Measurements from ENCODE around the gene UTRN.

UTRN gene

DNA sequence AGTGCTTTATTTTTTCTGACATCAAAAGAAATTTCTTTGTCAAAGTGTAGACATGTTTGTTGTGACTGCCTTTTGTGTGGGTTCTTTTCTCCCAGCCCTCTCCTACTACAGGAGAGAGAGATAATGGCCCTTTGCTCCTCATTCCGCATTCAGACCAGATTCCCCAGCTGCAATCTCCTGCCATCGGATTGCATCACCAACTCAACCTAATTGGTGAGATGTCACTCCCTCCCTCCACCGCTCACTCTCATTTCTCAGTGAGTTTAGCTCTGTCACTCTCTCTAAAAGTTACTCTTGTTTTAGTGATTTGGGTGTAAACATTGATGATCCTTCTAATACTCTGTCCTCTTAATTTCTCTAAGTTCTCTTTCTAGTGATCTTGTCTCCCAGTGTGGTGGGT lies 22.7 kb downstream of the UTRN start:
- DNase-seq (ENCODE audit: insufficient read length, low spot score), result no peak
- FAIRE-seq, result no peak

DNA sequence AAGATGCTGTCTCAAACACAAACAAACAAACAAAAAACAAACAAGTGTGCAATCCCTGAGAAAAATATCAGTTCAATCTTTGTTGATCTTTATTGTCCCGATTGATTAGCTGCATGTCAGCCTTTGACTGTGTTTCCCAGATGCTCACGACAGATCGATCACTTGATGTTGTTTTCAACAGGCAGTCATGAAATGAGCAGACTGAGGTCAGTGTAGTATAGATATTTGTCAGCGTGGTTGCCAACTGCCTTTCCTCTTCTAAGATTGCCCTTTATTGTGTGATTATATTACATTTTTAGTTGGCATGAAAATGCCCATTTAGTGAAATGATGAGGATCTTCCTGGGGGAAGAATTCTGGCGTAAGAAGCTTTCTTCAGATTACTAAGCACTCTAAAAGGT lies 25.6 kb downstream of the UTRN start:
- DNase-seq (ENCODE audit: insufficient read length, low spot score), result no peak
- peak; percentile 47 for FAIRE-seq

- no peak for DNase-seq (ENCODE audit: insufficient read length, low spot score)
These were observed 26.2 kb downstream of the UTRN start for GRCh38 chr6:144311361-144311760.

GRCh38 chr6:144314003-144314485 lies 28.9 kb downstream of the UTRN start:
- DNase-seq (ENCODE audit: insufficient read length, low spot score) (no peak), FAIRE-seq (no peak)

More at GRCh38 chr6:144311361-144311760, 26.2 kb downstream of the UTRN start:
- peak; percentile 63 for FAIRE-seq

DNA sequence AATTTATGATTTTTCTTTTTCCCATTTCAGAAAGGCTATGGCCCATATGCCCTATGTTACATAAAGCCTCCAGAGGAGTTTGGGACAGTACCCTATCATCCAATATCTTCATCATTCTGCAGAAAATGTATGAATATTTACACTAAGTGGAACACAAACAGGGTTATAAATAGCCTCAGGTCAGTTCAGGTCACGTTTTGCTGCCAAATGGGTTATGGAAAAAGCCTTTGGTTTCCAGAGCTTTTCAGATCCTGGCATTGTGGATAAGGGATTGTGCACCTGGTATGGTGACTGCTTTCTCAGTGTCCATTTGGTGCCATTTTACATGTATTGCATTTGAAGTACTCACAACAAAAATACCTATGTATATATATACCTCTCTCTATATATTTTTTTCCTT lies 29.4 kb downstream of the UTRN start:
- DNase-seq (ENCODE audit: insufficient read length, low spot score) (no peak), FAIRE-seq (peak; percentile 66)

GRCh38 chr6:144315226-144315980 lies 30.3 kb downstream of the UTRN start:
- FAIRE-seq (no peak), DNase-seq (ENCODE audit: insufficient read length, low spot score) (no peak)

DNA sequence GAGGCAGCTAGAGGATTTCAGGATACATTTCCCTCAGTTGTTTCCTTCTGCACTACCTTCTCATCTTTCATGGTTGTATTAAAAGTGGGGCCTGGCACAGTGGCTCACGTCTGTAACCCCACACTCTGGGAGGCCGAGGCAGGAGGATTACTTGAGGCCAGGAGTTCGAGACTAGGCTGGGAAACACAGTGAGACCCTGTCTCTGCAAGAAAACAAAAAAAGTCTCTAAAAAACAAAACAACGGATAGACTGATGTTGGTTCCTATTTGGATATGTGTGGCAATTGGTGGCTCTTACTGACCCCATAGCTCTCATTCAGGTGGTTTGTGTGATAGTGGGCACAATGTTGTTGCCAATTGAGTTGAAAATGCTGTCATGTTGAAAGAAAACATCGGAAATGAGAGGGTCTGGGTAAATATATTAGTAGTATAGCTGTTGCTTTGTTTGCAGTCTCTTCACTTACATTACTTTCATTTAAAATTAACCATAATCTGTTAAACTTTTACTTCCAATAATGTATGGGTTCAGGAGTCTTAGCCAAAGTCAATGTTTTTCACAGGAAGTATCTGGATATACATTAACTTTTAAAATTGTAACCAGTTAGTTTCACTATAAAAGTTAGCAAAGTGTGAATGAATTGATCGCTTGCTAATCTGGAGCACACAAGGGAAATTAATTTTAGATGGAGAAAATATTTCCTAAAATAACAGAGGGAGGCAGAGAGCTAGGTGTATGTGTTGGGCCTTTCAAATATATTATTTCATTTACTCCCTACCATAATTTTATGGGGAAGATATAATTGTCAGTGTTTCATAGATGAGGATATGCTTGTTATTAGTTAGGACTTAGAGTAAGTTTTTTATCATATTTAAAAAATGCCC lies 31.1 kb downstream of the UTRN start:
- DNase-seq (ENCODE audit: insufficient read length, low spot score) (no peak), FAIRE-seq (peak; percentile 91)

- DNase-seq (ENCODE audit: insufficient read length, low spot score) (no peak), FAIRE-seq (peak; percentile 51)
These were observed 31.7 kb downstream of the UTRN start for GRCh38 chr6:144316862-144317195.

DNA sequence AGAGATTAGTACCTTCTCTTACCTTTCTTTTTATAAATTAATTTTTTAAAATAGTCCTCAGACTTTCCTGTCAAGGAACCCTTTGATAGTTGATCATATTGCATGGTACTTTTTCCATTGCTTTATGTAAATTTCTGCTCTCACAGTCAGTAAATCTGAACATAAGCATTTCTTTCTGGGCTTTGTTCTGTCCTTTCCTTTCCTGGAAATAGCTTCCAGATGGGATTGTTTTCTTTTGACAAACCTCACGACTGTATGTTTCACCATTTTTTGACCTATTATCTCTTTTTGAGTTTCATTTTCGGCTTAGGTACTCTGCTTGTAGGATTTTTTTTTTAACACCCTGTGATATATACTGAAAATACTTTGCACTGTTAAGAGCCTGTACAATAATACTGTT lies 32.6 kb downstream of the UTRN start:
- peak; percentile 47 for FAIRE-seq
- DNase-seq (ENCODE audit: insufficient read length, low spot score), result no peak

- FAIRE-seq, result no peak
These were observed 34.1 kb downstream of the UTRN start for GRCh38 chr6:144319211-144319610.

DNA sequence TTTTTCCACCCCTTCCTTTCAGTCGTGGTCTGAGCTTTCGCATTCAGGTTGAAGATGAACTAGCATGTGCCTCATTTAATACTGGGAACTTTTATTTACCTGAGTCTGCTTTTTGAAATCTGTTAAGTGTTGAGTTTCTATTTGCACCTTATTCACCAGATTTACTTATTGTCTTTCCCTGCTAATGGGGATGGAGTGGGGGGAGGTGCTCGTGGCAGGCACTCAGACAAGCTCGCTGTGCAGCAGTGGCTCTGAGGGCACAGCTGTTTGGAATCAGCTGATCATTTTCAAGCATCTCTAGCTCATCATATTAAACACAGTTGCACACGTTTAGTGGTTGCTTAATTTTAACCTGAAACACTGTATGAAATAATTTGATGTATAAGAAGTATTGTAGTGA lies 35.6 kb downstream of the UTRN start:
- DNase-seq (ENCODE audit: insufficient read length, low spot score) (no peak), FAIRE-seq (no peak)

More at GRCh38 chr6:144319211-144319610, 34.1 kb downstream of the UTRN start:
- no peak for DNase-seq (ENCODE audit: insufficient read length, low spot score)

GRCh38 chr6:144321839-144322591 lies 36.9 kb downstream of the UTRN start:
- DNase-seq (ENCODE audit: insufficient read length, low spot score), result no peak

GRCh38 chr6:144325232-144325631 lies 40.1 kb downstream of the UTRN start:
- no peak for FAIRE-seq
- no peak for DNase-seq (ENCODE audit: insufficient read length, low spot score)

More at GRCh38 chr6:144321839-144322591, 36.9 kb downstream of the UTRN start:
- no peak for FAIRE-seq

DNA sequence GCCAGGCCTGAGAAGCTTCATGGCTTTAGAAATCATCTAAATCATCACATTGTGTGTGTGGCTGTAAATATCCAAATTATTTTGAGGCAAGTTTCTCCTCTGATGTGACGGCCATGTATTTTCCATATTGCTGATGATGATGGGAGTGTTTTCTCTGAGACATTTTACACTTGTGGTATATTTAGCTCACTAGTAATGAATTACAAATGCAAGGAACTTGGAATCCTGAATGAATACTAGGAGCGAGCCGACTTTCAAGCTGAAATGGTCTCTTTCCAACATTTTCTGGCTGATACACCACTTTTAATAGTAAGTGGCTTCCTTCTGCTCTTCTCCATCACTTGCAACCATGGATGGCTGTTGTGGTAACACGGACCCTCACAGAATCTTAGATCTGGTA lies 41.3 kb downstream of the UTRN start:
- FAIRE-seq (no peak), DNase-seq (ENCODE audit: insufficient read length, low spot score) (no peak)

DNA sequence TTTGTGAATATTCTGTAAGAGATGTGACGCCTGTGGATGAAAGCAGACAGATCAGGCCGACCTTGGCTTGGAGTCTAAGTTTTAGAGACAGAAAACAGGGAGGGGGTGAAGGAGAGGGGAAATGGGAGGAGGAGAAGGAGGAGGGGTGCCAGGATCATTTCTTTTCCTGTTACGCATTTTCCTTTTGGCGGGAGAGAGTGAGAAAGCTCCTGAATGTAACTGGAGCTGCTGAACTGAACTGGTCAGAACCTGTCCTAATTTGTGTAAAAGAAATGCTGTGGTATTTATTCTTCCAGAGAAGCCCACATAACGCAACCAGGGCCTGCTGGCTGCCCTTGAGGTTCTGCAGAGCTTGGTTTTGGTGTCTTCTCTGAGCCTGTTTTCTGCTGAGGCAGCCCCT lies 41.9 kb downstream of the UTRN start:
- DNase-seq (ENCODE audit: insufficient read length, low spot score) (no peak), FAIRE-seq (no peak)

GRCh38 chr6:144330017-144330987 lies 45.2 kb downstream of the UTRN start:
- FAIRE-seq (peak; percentile 66), DNase-seq (ENCODE audit: insufficient read length, low spot score) (no peak)

GRCh38 chr6:144331491-144331969 lies 46.4 kb downstream of the UTRN start:
- FAIRE-seq (no peak), DNase-seq (ENCODE audit: insufficient read length, low spot score) (no peak)

GRCh38 chr6:144332177-144332576 lies 47.0 kb downstream of the UTRN start:
- FAIRE-seq, result no peak
- no peak for DNase-seq (ENCODE audit: insufficient read length, low spot score)

DNA sequence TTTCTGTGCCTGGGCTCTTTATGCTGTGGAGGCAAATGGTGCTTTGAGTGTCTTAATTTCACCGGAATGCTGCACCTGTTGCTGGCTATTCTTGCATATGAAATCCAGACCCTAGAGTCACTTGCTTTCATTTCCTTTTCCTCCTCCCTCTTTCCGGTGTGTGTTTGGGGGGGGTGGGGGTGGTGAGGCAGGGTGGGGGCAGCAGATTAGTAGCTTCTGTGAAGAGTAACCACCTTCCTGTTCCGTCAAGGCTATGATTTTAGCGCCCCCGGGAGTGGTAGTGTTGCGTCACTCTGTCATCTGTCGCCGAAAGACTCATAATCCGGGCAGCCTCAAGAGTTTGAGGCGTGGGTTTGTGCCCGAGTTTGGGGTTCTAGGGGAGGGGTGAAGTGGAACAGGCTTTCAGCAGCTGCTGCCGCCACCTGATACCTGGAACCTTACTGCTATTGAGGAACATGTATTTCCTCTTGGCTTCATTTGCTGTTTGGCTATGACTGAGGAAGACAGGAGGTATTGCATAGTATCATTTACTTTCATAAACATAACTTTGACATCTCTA lies 49.1 kb downstream of the UTRN start:
- no peak for DNase-seq (ENCODE audit: insufficient read length, low spot score)
- FAIRE-seq, result peak; percentile 94

Measured in GM19239 (cell line).